NOMO-1 treated with DMSO at 0.1 percent for 48 hours (cell line): Measurements from ENCODE around the gene FGD3.
"Not testable (repeated sequence)": the region's sequence is repeated elsewhere in the genome, so short reads cannot be mapped to it uniquely, and the experiment has no call there.

ENCODE experiments used
- DNase-seq: peaks from one replicate; lab custom pipeline; 2025; ENCODE audit not compliant: unreplicated experiment; lab: John Stamatoyannopoulos, UW

The FGD3 gene

GRCh38 chr9:93008457-93008856, 61.1 kb downstream of the FGD3 start:
- no peak for DNase-seq

DNA sequence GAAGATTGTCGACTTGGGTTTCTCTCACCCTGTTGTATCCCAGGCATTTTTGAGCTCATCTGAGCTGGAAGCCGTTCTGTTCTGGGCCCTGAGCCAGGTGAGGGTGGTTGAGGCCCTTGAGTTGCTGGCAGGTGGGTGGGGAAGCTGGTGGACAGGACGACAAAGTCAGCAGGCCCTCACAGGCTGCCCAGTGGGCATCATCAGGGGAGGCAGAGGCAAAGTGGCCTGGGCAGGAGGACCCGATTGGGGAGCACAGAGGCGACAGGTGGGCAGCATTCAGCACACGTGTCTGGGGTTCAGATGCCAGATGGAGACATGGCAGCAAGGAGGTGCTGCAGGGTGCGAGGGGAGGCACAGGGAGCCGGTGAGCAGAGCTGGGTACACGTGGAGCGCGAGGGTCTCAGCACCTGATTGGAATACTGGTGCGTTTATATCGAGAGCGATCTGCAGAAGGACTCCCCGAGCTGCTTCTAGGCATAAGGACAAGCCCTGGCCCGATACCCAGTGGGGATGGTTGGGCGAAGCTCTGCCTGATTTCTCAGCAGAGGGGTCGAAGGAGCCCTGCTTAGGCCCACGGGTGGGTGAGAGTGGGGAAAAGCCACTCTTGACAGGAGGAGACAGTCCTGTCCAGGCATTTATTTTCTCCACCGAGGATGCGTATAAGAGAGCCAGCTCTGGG, 62.2 kb downstream of the FGD3 start:
- DNase-seq = no peak

GRCh38 chr9:93010056-93010455, 62.7 kb downstream of the FGD3 start:
- no peak for DNase-seq

DNA sequence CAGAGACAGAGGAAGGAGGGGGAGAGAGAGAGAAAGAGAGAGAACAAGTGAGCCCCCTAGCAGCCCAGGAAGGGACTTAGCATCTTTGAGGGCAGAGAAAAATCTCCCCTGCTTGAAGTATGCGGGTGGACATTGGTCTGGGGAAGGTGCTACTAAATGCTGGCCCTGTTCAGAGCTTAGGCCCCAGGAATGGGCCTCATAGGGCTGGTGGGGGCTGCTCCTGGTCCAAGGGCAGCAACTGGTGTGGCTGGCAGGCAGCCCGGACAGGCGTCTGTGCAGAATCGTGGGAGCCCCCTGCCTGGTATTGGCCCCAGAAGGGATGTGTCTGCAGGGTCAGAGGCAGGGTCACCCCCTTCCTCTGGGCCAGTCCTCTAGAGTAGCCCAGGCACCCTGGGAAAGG, 63.4 kb downstream of the FGD3 start:
- DNase-seq = no peak

DNA sequence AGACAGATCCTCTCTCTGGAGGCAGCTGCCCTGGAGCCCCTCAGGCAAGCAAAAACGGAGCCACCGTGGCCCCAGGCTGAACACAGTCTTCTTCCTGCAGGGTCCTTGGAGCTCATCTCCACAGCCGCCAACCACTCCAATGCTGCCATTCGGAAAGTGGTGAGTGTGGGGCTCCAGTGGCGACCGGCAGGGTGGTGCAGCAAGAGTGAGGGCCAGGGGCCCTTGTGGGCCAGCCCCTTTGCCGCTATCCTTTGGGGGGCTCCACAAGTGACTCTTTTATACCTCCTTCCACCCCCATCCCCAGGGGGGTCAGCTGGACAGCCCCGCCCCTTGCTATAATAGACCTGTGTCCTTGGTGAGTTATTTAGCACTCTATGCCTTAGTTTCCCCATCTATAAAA, 63.8 kb downstream of the FGD3 start:
- no peak for DNase-seq

DNA sequence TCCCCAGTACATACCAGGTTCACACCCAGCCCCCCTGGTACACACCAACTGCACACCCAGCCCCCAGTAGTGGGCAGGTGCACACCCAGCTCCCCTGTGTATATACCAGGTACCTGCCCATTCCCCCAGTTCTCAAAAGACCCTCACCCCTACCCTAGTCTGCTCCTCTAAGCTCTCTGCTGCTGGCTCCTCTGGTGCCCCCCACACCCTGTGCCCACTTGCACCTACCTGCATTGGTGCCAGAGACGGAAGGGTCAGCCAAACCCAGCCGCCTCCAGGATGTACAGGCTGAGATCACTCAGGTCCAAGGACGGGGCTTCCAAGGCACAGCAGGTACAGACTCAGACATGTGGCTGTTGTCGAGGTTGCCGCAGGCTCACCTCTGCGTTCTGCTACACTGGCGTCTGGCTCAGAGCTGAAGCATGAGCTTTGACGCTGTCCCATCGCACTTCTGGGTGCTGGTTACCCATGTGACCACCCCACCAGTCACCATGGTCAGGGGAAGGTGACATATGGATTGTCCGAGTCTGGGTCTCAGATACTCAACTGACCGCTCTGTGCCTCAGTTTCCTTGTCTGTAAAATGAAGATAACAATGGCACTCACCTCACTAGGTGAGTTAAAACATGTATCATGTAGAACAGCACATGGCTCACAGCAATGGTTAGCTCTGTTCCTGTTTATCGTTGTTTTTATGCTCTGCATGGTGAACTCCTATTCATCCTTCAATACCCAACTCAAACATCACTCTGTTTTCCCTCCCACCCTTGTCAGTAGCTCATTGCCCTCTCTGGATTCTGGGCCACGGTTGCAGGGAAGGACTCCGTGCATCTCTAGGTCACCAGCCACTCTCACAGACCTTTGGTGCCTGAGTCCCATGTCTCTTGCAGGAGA, 65.9 kb downstream of the FGD3 start:
- DNase-seq = no peak

DNA sequence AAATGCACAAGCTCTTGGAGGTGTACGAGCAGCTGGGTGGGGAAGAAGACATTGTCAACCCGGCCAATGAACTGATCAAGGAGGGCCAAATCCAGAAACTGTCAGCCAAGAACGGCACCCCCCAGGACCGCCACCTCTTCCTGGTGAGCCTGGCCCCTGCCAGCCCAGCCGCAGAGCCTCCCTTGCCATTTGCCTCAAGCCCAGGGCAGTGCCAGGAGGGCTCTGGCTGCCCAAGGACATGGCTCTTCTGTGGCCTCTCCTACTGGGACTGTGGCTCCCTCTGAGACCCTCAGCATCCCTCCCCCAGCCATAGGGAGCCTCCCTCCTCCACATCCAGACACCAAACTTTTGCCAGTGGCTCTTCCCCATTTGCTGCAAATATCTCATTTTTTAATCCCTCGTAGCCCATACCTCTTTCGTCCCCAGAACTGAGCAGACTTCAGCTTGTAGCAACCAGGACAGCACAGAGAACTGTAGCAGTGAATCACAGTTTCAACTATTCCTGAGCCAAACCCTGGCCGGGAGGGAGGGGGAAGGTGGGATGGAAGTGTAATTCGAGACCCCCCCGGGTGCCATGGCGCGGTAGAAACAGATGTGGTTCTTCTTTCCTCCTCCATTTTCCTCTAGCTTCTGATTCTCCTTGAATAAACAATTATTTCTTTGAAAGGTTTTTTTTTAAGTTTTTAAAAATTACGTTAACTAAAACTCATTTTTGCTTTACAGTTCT, 66.7 kb downstream of the FGD3 start:
- no peak for DNase-seq

DNA sequence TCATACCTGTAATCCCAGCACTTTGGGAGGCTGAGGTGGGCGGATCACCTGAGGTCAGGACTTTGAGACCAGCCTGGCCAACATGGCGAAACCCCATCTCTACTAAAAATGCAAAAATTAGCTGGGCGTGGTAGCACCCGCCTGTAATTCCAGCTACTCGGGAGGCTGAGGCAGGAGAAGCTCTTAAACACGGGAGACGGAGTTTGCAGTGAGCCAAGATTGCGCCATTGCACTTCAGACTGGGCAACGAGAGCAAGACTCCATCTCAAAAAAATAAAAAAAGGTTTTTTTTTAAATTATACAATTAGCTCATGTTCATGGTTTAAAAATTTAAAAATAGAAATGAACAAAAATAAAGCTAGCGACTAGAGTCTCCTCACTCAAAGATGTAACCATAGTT, 67.9 kb downstream of the FGD3 start:
- DNase-seq = not testable (repeated sequence)

DNA sequence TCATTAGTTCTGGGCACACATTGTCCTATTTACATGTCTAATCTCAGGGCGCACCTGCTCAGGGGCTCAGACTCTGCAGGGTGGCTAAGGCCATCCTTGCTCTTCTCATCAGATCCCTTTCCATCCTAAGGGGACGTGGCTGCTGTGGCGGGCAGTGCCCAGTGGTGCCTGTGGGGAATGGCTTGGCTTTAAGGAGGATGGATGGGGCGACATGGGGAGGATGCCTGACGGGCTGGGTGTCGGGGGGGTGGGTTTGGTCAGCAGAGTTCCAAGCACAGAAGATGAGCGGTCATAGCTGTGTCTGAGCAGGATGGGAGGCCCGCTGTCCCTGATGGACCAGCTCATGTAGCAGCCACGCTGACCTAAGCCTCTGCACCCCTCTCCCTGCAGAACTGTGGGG, 70.3 kb downstream of the FGD3 start:
- DNase-seq = no peak

- DNase-seq = no peak
Observed at GRCh38 chr9:93020151-93020550, 72.8 kb downstream of the FGD3 start.

DNA sequence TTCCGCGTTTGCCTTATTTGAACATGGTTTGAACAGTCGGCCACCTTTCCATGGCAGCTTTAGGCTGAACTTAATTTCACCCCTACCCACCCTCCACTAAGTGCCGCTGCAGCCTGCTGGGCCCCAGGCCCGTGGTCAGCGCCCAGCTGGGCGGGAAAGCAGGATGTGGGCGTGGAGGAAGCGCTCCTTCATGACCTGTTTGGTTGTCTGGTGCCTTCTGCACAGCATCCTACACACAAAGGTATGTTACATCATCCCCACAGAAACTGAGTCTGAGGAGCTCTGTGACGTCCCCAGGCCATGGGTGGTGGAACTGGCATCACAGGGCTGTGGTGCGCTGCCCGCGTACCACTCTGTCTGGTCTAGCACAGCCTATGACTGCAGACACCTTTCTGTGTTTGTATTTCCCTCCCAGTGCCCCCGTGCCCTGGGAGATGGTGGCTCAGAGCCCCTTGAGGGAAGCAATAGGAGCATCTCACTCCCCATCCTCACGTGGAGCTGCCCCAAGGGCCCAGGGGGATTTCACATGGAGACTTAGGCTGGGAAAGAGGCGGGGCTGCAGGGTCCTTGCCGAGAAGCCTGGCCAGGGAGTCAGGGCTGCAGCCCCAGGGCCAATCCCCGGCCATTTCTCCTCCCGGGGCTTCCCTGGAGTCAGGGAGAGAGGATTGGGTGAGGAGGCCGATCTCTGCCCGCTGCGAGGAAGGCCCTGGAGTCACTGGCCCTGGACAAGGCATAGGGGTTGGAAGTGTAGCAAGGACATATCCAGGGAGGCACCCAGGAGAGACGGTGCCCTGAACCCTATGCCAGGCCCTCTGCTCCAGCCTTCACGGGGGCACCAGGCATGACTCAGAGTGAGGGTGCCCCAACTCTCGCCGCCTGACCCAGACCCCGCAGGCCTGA, 73.7 kb downstream of the FGD3 start:
- DNase-seq = no peak

DNA sequence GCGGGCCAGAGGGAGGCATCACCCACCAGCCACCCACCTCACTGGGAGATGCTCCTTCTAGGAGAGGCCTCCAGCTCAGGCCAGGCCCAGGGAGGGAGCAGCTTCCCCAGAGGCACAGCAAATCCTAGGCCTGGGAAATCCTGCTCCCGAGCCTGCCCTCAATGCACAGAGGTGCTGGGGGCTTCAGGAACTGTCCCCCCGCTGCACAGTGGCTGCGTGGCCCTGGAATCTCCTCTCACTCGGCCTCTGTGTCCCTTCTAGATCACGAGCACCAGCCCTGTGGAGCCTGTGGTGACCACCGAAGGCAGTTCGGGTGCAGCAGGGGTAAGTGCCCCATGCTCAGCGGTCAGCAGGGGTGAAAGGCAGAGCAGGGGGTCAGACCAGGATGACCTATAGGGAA, 74.7 kb downstream of the FGD3 start:
- DNase-seq = no peak

DNA sequence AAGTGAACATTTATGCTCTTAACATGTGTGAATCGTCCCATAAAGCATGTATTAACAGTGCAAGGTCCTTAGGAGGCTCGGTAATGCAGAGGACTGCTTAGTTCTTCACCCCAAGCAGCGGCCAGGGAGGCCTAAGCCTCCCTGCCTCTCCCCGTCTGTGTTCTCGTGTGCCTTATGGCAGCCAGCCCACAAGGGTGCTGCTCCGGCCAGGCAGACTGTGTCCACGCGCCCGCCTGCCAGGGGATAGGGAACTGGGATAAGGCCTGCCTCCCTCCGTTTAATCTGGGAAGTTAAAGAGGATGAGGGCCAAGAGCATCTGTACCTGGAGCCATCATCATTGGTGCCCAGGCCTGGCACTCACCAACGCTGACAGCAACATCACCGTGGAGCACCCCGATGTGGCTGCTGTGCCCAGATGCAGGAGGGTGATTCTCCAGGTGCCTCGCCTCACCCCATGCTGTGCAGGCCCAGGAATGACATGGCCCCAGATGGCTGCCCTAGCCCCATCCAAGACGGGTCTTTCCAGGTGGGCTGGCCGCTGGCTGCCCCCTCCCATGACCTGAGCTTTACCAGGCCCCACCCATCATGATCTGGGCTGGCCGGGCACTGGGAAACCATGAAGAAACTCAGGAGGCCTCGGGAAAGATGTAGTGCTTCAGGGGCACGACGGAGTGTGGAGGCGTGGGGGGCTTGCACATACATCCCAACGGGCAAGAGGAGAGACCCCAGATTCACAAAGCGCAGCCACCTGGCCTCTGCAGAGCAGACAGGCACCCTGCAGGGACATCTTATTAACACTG, 75.6 kb downstream of the FGD3 start:
- DNase-seq = no peak

GRCh38 chr9:93023521-93023815, 76.1 kb downstream of the FGD3 start:
- DNase-seq = no peak

GRCh38 chr9:93024646-93024910, 77.3 kb downstream of the FGD3 start:
- DNase-seq = no peak

GRCh38 chr9:93024986-93025630, 77.8 kb downstream of the FGD3 start:
- DNase-seq = no peak

GRCh38 chr9:93025736-93026135, 78.4 kb downstream of the FGD3 start:
- no peak for DNase-seq

- DNase-seq = no peak
Observed at GRCh38 chr9:93026640-93027039, 79.3 kb downstream of the FGD3 start.

DNA sequence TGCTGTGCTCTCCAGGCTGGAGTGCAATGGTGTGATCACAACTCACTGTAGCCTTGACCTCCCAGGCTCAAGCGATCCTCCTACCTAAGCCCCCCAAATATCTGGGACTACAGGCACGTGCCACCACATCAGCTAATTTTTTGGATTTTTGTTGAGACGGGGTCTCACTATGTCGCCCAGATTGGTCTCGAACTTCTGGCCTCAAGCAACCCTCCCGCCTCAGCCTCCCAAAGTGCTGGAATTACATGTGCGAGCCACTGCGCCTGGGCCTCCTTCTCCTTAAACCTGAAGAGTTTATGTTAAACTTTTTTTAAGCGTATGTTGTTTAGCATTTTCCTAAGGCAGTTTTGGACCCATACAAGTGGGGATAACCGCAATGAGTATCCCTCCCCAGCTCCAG, 80.4 kb downstream of the FGD3 start:
- no peak for DNase-seq

- DNase-seq = peak; percentile 86
Observed at GRCh38 chr9:93028448-93029006, 81.2 kb downstream of the FGD3 start.
